Mesenchymal stem cell (in vitro differentiated cells and primary cell): ENCODE results near the gene PLAGL1. TPM values are rescaled to one million over a fixed set of nuclear protein-coding genes. Genes with fewer than 3 reads are reported as not detected.

ENCODE experiments used
- DNase-seq: peaks from one replicate; pipeline ENCODE4 v3.0.0-alpha.2; 2013
- H2AFZ ChIP-seq: one replicate; pipeline ENCODE4 v1.6.1; 2013; ENCODE audit warnings: low read depth, mild to moderate bottlenecking, control low read depth, inconsistent platforms, low read length, moderate library complexity
- H2AK5ac ChIP-seq: 2 replicates; pipeline ENCODE4 v1.6.1; 2013; ENCODE audit warnings: low read length, moderate library complexity, mild to moderate bottlenecking, inconsistent platforms; ENCODE audit not compliant: severe bottlenecking
- H2BK120ac ChIP-seq: one replicate; pipeline ENCODE4 v1.6.1; 2013; ENCODE audit warnings: low read depth, mild to moderate bottlenecking, inconsistent platforms, low read length, moderate library complexity
- H2BK12ac ChIP-seq, 2 experiments: one replicate each; pipeline ENCODE4 v1.6.1; 2013; ENCODE audit warnings: inconsistent platforms in 2 of 2, low read length in 2 of 2, mild to moderate bottlenecking in 2 of 2, moderate library complexity in 2 of 2, control low read depth in 1 of 2
- H2BK15ac ChIP-seq: one replicate; pipeline ENCODE4 v1.6.1; 2013; ENCODE audit warnings: mild to moderate bottlenecking, low read depth, inconsistent platforms; ENCODE audit not compliant: poor library complexity, severe bottlenecking
- H2BK5ac ChIP-seq: 2 replicates; pipeline ENCODE4 v1.6.1; 2013; ENCODE audit warnings: low read depth, mild to moderate bottlenecking, low read length, control low read depth, inconsistent platforms; ENCODE audit not compliant: poor library complexity, severe bottlenecking
- H3K14ac ChIP-seq, 2 experiments: one replicate each; pipeline ENCODE4 v1.6.1; 2013; ENCODE audit warnings: inconsistent platforms in 2 of 2, low read length in 2 of 2, control low read depth in 1 of 2, mild to moderate bottlenecking in 1 of 2, moderate library complexity in 1 of 2
- H3K18ac ChIP-seq, 2 experiments: one replicate each; pipeline ENCODE4 v1.6.1; 2013; ENCODE audit warnings: inconsistent platforms in 2 of 2, low read length in 2 of 2, control low read depth in 1 of 2, low read depth in 1 of 2, mild to moderate bottlenecking in 1 of 2
- H3K23ac ChIP-seq, 2 experiments: one replicate each; pipeline ENCODE4 v1.6.1; 2013; ENCODE audit warnings: inconsistent platforms in 2 of 2, low read length in 2 of 2, mild to moderate bottlenecking in 2 of 2, moderate library complexity in 2 of 2, control low read depth in 1 of 2
- H3K27ac ChIP-seq: 2 replicates; pipeline ENCODE4 v1.5.1; 2013; ENCODE audit warnings: mild to moderate bottlenecking, moderate library complexity, low read length, control low read depth, inconsistent platforms; ENCODE audit not compliant: poor library complexity, severe bottlenecking
- H3K27me3 ChIP-seq, 2 experiments: 2 replicates each; pipeline versions ENCODE4 v1.6.1 to v1.7.0; 2013; ENCODE audit warnings: low read length in 2 of 2, mild to moderate bottlenecking in 2 of 2, moderate library complexity in 2 of 2, control low read depth in 1 of 2, inconsistent platforms in 1 of 2; ENCODE audit not compliant: control insufficient read depth in 1 of 2, insufficient read depth in 1 of 2
- H3K36me3 ChIP-seq, 2 experiments: 2 replicates each; pipeline versions ENCODE4 v1.6.1 to v1.7.0; 2013; ENCODE audit warnings: low read length in 2 of 2, control low read depth in 1 of 2, inconsistent platforms in 1 of 2, low read depth in 1 of 2, mild to moderate bottlenecking in 1 of 2; ENCODE audit not compliant: insufficient read depth in 2 of 2, control insufficient read depth in 1 of 2
- H3K4ac ChIP-seq, 2 experiments: one replicate each; pipeline ENCODE4 v1.6.1; 2013; ENCODE audit warnings: inconsistent platforms in 2 of 2, low read length in 2 of 2, mild to moderate bottlenecking in 2 of 2, moderate library complexity in 2 of 2, control low read depth in 1 of 2, low read depth in 1 of 2
- H3K4me1 ChIP-seq: 2 replicates; pipeline ENCODE4 v1.6.1; 2013; ENCODE audit warnings: low read depth, low read length, control low read depth; ENCODE audit not compliant: control insufficient read depth, insufficient read depth
- H3K4me2 ChIP-seq: 2 replicates; pipeline ENCODE4 v1.6.1; 2013; ENCODE audit warnings: low read length, mild to moderate bottlenecking, inconsistent platforms; ENCODE audit not compliant: poor library complexity, severe bottlenecking
- H3K4me3 ChIP-seq, 2 experiments: 2 replicates each; pipeline versions ENCODE4 v1.5.1 to v1.7.0; 2013; ENCODE audit warnings: low read length in 2 of 2, mild to moderate bottlenecking in 2 of 2, control low read depth in 1 of 2, low read depth in 1 of 2; ENCODE audit not compliant: insufficient read depth in 1 of 2
- H3K79me1 ChIP-seq: replicated peaks from 2 replicates; pipeline ENCODE4 v1.6.1; 2013; ENCODE audit warnings: mild to moderate bottlenecking, control low read depth, low read length, inconsistent platforms; ENCODE audit not compliant: poor library complexity, severe bottlenecking
- H3K9ac ChIP-seq: 2 replicates; pipeline ENCODE4 v1.7.0; 2013; ENCODE audit warnings: mild to moderate bottlenecking, low read length, moderate library complexity
- H3K9me3 ChIP-seq: 2 replicates; pipeline ENCODE4 v1.7.0; 2013; ENCODE audit warnings: mild to moderate bottlenecking, low read length; ENCODE audit not compliant: control insufficient read depth
- H4K8ac ChIP-seq: one replicate; pipeline ENCODE4 v1.6.1; 2013; ENCODE audit warnings: inconsistent platforms, mild to moderate bottlenecking, low read length, moderate library complexity
- H4K91ac ChIP-seq: one replicate; pipeline ENCODE4 v1.6.1; 2013; ENCODE audit warnings: mild to moderate bottlenecking, low read length, inconsistent platforms
- WGBS: methylation state at CpG from one replicate; pipeline ENCODE4 v1.1.7; 2013; ENCODE audit warnings: mixed read lengths; 5-methylcytosine and 5-hydroxymethylcytosine counted together
- small RNA-seq: library from polyadenylated mRNA; stranded (forward); fragments of <200 nt; extraction: miRNeasy Mini kit (QIAGEN cat#:217004); gene quantifications from one replicate; pipeline ENCODE3, GENCODE V24; 2013; ENCODE audit warnings: low read depth

PLAGL1 gene

GRCh38 chr6:143900358-143900757, 107.7 kb downstream of the PLAGL1 start:
- Histone ChIP-seq H4K8ac (no peak overlapping the region), H3K79me1 (no peaks in the 10 kb centered on the region), H3K4me2 (no peak overlapping the region), H3K23ac (no peak overlapping the region), H3K18ac (no peak overlapping the region), H3K27ac (no peak overlapping the region), H2AFZ (no peak overlapping the region), H3K4ac (no peak overlapping the region), H2BK120ac (no peak overlapping the region), H2BK12ac (no peak overlapping the region), H2BK5ac (no peak overlapping the region), H2BK15ac (no peak overlapping the region), H3K36me3 (no peaks in the 10 kb centered on the region), H3K14ac (no peak overlapping the region), H3K9ac (no peak overlapping the region), H3K9me3 (no peaks in the 10 kb centered on the region), H3K27me3 (no peaks in the 10 kb centered on the region), H4K91ac (no peak overlapping the region), H3K4me3 (no peak overlapping the region), H3K4me1 (no peaks in the 10 kb centered on the region), H2AK5ac (no peak overlapping the region)
- no peak for DNase-seq
- 97% methylated on average over 2 of the region's 2 CpGs for WGBS

GRCh38 chr6:143896126-143896860, 111.8 kb downstream of the PLAGL1 start:
- Histone ChIP-seq H2AK5ac (no peak overlapping the region), H3K9ac (no peak overlapping the region), H4K8ac (no peak overlapping the region), H3K27me3 (no peaks in the 10 kb centered on the region), H3K18ac (no peak overlapping the region), H3K14ac (no peak overlapping the region), H4K91ac (no peak overlapping the region), H3K79me1 (no peaks in the 10 kb centered on the region), H2BK120ac (no peak overlapping the region), H3K36me3 (no peaks in the 10 kb centered on the region), H3K27ac (no peak overlapping the region), H3K4me2 (no peak overlapping the region), H2BK12ac (no peak overlapping the region), H2BK15ac (no peak overlapping the region), H2AFZ (no peak overlapping the region), H3K9me3 (no peaks in the 10 kb centered on the region), H2BK5ac (no peak overlapping the region), H3K4me3 (no peak overlapping the region), H3K4me1 (no peaks in the 10 kb centered on the region), H3K4ac (peak overlapping the region in 1 of 2 experiments; percentile 15), H3K23ac (no peak overlapping the region)
- whole genome bisulfite sequencing, result 87% methylated on average over 2 of the region's 3 CpGs
- peak; percentile 17 for DNase-seq

- Histone ChIP-seq H2AK5ac (no peak overlapping the region), H4K8ac (no peak overlapping the region), H3K14ac (no peak overlapping the region), H3K27ac (no peak overlapping the region), H4K91ac (no peak overlapping the region), H2BK15ac (no peak overlapping the region), H3K18ac (no peak overlapping the region), H3K4ac (no peak overlapping the region), H3K36me3 (no peaks in the 10 kb centered on the region), H3K79me1 (no peaks in the 10 kb centered on the region), H3K9ac (no peak overlapping the region), H2BK120ac (no peak overlapping the region), H3K4me3 (no peak overlapping the region), H3K4me1 (no peaks in the 10 kb centered on the region), H3K23ac (no peak overlapping the region), H3K27me3 (no peaks in the 10 kb centered on the region), H2BK5ac (no peak overlapping the region), H2BK12ac (no peak overlapping the region), H3K9me3 (no peaks in the 10 kb centered on the region), H2AFZ (no peak overlapping the region), H3K4me2 (no peak overlapping the region)
- no CpG with 5 or more reads among the region's 1 CpG for whole genome bisulfite sequencing
- DNase-seq, result no peak
Measured at GRCh38 chr6:143894655-143895054, 113.4 kb downstream of the PLAGL1 start.

Small RNA genes lying within 50 kb of the gene (small RNA-seq; reads per million reads assigned to genes)
- gene RF02143, result not detected
